ENCODE results near the gene U2AF1L4. TPM values are rescaled to one million over a fixed set of nuclear protein-coding genes. Genes with fewer than 3 reads are reported as not detected.
A peak's percentile ranks its signal among the peaks of the same experiment; 100 is the strongest.

The U2AF1L4 gene
- total RNA-seq, result 12.1 TPM

- DNase-seq (ENCODE audit: low read depth in 2 of 3, low spot score in 2 of 3), result peak; percentile 97 to 100 (median 100)
Measured at GRCh38 chr19:35745328-35746086, at the start of gene U2AF1L4, which contains the start of gene PSENEN. U2AF1L4 (minus strand) TSS chr19:35745418; CDS start chr19:35745391, 27 bp downstream. PSENEN (plus strand) TSS chr19:35745651; CDS start chr19:35745931, 280 bp downstream.

GRCh38 chr19:35793381-35794165 is 48.4 kb upstream of the U2AF1L4 start:
- no peak for DNase-seq (ENCODE audit: low read depth in 2 of 3, low spot score in 2 of 3)

GRCh38 chr19:35792888-35793287 is 47.7 kb upstream of the U2AF1L4 start:
- DNase-seq (ENCODE audit: low read depth in 2 of 3, low spot score in 2 of 3), result no peak

- no peak for DNase-seq (ENCODE audit: low read depth in 2 of 3, low spot score in 2 of 3)
Measured at GRCh38 chr19:35792312-35792711, 47.1 kb upstream of the U2AF1L4 start.

GRCh38 chr19:35791814-35792279 is 46.6 kb upstream of the U2AF1L4 start:
- no peak for DNase-seq (ENCODE audit: low read depth in 2 of 3, low spot score in 2 of 3)

- peak in 2 of 3 donors; percentile 11 to 15 for DNase-seq (ENCODE audit: low read depth in 2 of 3, low spot score in 2 of 3)
Measured at GRCh38 chr19:35790981-35791813, 46.0 kb upstream of the U2AF1L4 start.

- no peak for DNase-seq (ENCODE audit: low read depth in 2 of 3, low spot score in 2 of 3)
Measured at GRCh38 chr19:35789978-35790944, 45.0 kb upstream of the U2AF1L4 start.

GRCh38 chr19:35789195-35789977 is 44.2 kb upstream of the U2AF1L4 start:
- no peak for DNase-seq (ENCODE audit: low read depth in 2 of 3, low spot score in 2 of 3)

GRCh38 chr19:35788205-35788960 is 43.2 kb upstream of the U2AF1L4 start:
- no peak for DNase-seq (ENCODE audit: low read depth in 2 of 3, low spot score in 2 of 3)

- DNase-seq (ENCODE audit: low read depth in 2 of 3, low spot score in 2 of 3), result no peak
Measured at GRCh38 chr19:35787227-35787799, 42.1 kb upstream of the U2AF1L4 start.

GRCh38 chr19:35786299-35787160 is 41.3 kb upstream of the U2AF1L4 start:
- no peak for DNase-seq (ENCODE audit: low read depth in 2 of 3, low spot score in 2 of 3)

GRCh38 chr19:35785339-35785627 is 40.1 kb upstream of the U2AF1L4 start:
- no peak for DNase-seq (ENCODE audit: low read depth in 2 of 3, low spot score in 2 of 3)

GRCh38 chr19:35784503-35785338 is 39.5 kb upstream of the U2AF1L4 start:
- DNase-seq (ENCODE audit: low read depth in 2 of 3, low spot score in 2 of 3), result no peak

GRCh38 chr19:35783469-35784434 is 38.5 kb upstream of the U2AF1L4 start:
- no peak for DNase-seq (ENCODE audit: low read depth in 2 of 3, low spot score in 2 of 3)

- no peak for DNase-seq (ENCODE audit: low read depth in 2 of 3, low spot score in 2 of 3)
Measured at GRCh38 chr19:35782589-35782988, 37.4 kb upstream of the U2AF1L4 start.

Measured in hematopoietic multipotent progenitor cell (in vitro differentiated cells).